ENCODE data around the gene TSPAN17. TPM values are rescaled to one million over a fixed set of nuclear protein-coding genes. Genes with fewer than 3 reads are reported as not detected.
A peak's percentile ranks its signal among the peaks of the same experiment; 100 is the strongest.

TSPAN17 gene
- total RNA-seq, 1 experiment from 2014 or later = 50.1 TPM

- CTCF ChIA-PET = interaction anchor here (0.6 to 3.2 kb wide), 48 partner anchors 9 to 932 kb away, joined by 3 to 79 read pairs (median 4); partner anchors contain the start of genes FGFR4, HK3 and TSPAN17
- TF ChIP-seq CBX3 (IDR thresholded peaks at IDR 0.05; ENCODE audit: low read depth) (no peak), RAD21 (IDR thresholded peaks at IDR 0.05; ENCODE audit: low read depth) (peak; percentile 98), POLR2AphosphoS5 (IDR thresholded peaks at IDR 0.05; ENCODE audit: low read depth, low read length) (no peak), ZNF274 (IDR thresholded peaks at IDR 0.05; ENCODE audit: low read depth, low read length) (no peak), CEBPB (IDR thresholded peaks at IDR 0.05; ENCODE audit: low read depth) (no peak), EZH2phosphoT487 (IDR thresholded peaks at IDR 0.05; ENCODE audit: borderline replicate concordance) (no peak), ZBTB33 (IDR thresholded peaks at IDR 0.05; ENCODE audit: extremely low read depth, insufficient replicate concordance, low read length) (no peak), EZH2 (IDR thresholded peaks at IDR 0.05) (no peak), FOSL1 (IDR thresholded peaks at IDR 0.05; ENCODE audit: low read depth) (no peak), MAX (IDR thresholded peaks at IDR 0.05) (no peak), ATF3 (IDR thresholded peaks at IDR 0.05) (no peak), EGR1 (IDR thresholded peaks at IDR 0.05; ENCODE audit: low read depth) (peak; percentile 92), YY1 (IDR thresholded peaks at IDR 0.05; ENCODE audit: extremely low read depth, insufficient replicate concordance, low read depth, low read length) (no peak), CTCF (IDR thresholded peaks at IDR 0.05 in 2 of 3, conservative IDR thresholded peaks at IDR 0.05 in 1 of 3; ENCODE audit: borderline replicate concordance in 1 of 3, insufficient read depth in 1 of 3, low read depth in 2 of 3, low read length in 2 of 3) (peak; percentile 93 to 97 (median 93)), ZFX (IDR thresholded peaks at IDR 0.05) (no peak), POLR2A (IDR thresholded peaks at IDR 0.05; ENCODE audit: borderline replicate concordance, extremely low read depth, insufficient read depth, insufficient read length) (no peak), SRF (IDR thresholded peaks at IDR 0.05; ENCODE audit: low read depth) (no peak)
- no peaks in the 10 kb centered on the region; a peak in 1 of 4 replicates for H3K4me1 ChIP-seq (ENCODE audit: control insufficient read depth in 1 of 2, insufficient read depth in 2 of 2, low read length in 2 of 2)
- H3K9me2 ChIP-seq (ENCODE audit: insufficient read depth) = no peaks in the 10 kb centered on the region
- H3K27ac ChIP-seq (ENCODE audit: low read depth, low read length) = no peak overlapping the region
- ATAC-seq (peak; percentile 93), DNase-seq (ENCODE audit: low read depth, low spot score) (peak; percentile 49)
- H3K4me3 ChIP-seq (replicated peaks in 1 of 2; ENCODE audit: low read depth in 1 of 2, low read length in 2 of 2) = no peak overlapping the region
- no peak overlapping the region for H3K4me2 ChIP-seq (ENCODE audit: low read length)
- intact Hi-C loops (cut with micrococcal nuclease) = loop anchor here (1.0 to 5.0 kb wide), 3 partner anchors 161 to 450 kb away; no protein-coding TSS in a partner anchor
- POLR2A ChIA-PET = interaction anchor here (0.7 to 1.6 kb wide), 4 partner anchors 9 to 451 kb away, joined by 3 to 5 read pairs (median 4); partner anchors contain the start of gene TSPAN17
- H3K79me2 ChIP-seq (ENCODE audit: insufficient read depth, low read length) = no peaks in the 10 kb centered on the region
- H3K9ac ChIP-seq (ENCODE audit: low read length) = no peak overlapping the region
- no peaks in the 10 kb centered on the region for H4K20me1 ChIP-seq (ENCODE audit: insufficient read depth)
- RAD21 ChIA-PET (ENCODE audit: low non-redundant PET in 1 of 2, low total read pairs in 2 of 2, uncharacterized antibody in 2 of 2, unreplicated experiment in 2 of 2) = interaction anchor here (0.6 to 2.4 kb wide), 15 partner anchors 14 to 452 kb away, joined by 3 to 21 read pairs (median 3); partner anchors contain the start of genes CLTB (in 1 of the 2), FGFR4 (in 1 of the 2) and TSPAN17 (in 1 of the 2)
- no peaks in the 10 kb centered on the region for H3K9me3 ChIP-seq (ENCODE audit: control insufficient read depth in 1 of 2, insufficient read depth in 1 of 2, low read depth in 1 of 2, low read length in 2 of 2)
- no TSS peak for BruUV-seq (replicated peaks)
- no peak overlapping the region for H2AFZ ChIP-seq (ENCODE audit: low read depth, low read length, poor library complexity, severe bottlenecking)
- H3K36me3 ChIP-seq (ENCODE audit: control insufficient read depth in 1 of 2, insufficient read depth in 2 of 2, low read length in 2 of 2) = no peaks in the 10 kb centered on the region
- H3K27me3 ChIP-seq (ENCODE audit: insufficient read depth, low read length) = no peaks in the 10 kb centered on the region
Measured at GRCh38 chr5:176660860-176661641, 13.8 kb downstream of the TSPAN17 start.

Measured in HCT116 (cell line).